Cardiac fibroblast (primary cell): ENCODE results near the gene LRRC45.
A peak's percentile ranks its signal among the peaks of the same experiment; 100 is the strongest.

Source experiments
- DNase-seq, 2 donors: peaks; one replicate each; pipeline versions ENCODE4 v3.0.0 to v3.0.0-alpha.2; 2010; ENCODE audit warnings: low read depth in 2 of 2
- H3K4me3 ChIP-seq, 2 donors: replicated peaks in 1 of 2; 1 replicate in 1 of 2; 2 replicates in 1 of 2; pipeline ENCODE4 v1.5.1; 2011; ENCODE audit warnings: low read depth in 2 of 2, low read length in 2 of 2, mild to moderate bottlenecking in 2 of 2, moderate library complexity in 1 of 2
- TF ChIP-seq, protein P1 (sequence below): IDR thresholded peaks from one replicate; pipeline ENCODE4 v1.5.1; 2011; ENCODE audit warnings: low read depth, mild to moderate bottlenecking, low read length, inconsistent platforms

The LRRC45 gene

DNA sequence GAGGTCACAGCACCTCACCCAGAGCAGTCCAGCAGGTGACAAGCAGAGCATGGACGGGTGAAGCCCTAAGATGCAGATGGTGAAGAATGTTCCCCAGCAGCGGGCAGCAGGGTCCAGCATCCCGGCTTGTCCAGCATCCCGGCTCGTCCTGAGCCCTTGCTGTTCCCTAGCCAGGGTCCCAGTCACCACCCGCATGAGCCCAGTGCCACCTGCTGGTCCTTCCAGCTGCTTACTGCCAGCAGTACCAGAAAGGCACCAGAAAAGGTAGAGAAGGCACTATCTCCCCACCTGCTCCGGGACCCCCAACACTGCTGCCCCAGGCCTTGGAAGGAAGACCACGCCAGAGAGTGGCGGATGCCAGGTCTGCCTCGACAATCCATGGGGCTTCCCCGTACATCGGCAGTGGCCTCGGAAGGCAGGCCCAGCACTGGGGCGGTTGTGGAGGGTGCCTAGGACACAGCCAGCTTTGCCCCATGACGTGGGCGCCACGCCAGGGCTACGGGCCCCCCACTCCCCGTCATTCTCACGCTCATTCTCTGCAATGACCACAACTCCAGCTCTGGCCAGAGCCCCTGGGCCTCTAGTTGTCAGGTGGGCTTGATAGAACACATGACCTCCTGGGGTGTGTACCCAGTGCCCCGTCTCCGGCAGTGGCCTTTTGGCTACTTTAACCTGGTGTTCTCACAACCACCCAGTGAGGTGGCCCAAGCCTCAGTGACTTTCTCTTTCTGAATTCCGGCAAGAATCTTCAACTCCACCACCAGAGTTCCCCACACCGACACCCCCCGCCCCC is 1.8 kb upstream of the LRRC45 start:
- peak; percentile 79 to 84 for DNase-seq
- peak overlapping the region; percentile 73 to 94 for H3K4me3 ChIP-seq
- TF ChIP-seq, protein P1, sequence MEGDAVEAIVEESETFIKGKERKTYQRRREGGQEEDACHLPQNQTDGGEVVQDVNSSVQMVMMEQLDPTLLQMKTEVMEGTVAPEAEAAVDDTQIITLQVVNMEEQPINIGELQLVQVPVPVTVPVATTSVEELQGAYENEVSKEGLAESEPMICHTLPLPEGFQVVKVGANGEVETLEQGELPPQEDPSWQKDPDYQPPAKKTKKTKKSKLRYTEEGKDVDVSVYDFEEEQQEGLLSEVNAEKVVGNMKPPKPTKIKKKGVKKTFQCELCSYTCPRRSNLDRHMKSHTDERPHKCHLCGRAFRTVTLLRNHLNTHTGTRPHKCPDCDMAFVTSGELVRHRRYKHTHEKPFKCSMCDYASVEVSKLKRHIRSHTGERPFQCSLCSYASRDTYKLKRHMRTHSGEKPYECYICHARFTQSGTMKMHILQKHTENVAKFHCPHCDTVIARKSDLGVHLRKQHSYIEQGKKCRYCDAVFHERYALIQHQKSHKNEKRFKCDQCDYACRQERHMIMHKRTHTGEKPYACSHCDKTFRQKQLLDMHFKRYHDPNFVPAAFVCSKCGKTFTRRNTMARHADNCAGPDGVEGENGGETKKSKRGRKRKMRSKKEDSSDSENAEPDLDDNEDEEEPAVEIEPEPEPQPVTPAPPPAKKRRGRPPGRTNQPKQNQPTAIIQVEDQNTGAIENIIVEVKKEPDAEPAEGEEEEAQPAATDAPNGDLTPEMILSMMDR, result peak; percentile 82

DNA sequence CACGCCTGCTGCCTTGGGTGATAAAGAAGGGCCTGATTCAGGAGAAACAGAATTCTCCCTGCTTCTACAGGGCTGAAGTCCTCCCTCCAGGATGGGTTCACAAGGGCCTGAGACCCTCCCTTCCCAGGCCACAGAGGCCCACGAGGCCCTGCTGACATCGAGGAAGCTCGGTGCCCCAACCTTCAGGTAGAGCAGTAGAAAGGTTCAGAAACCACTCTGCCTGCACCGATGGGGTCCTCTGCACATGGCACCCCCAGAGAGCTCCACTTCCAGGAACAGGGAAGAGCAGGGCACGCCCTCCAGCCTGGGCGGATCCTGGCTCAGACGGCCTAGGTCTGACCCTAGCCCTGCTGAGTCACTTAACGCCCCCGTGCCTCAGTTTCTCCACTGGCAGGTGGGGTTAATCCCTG is 1.2 kb upstream of the LRRC45 start:
- TF ChIP-seq, protein P1, result no peak
- peak overlapping the region; percentile 73 to 94 for H3K4me3 ChIP-seq
- no peak for DNase-seq

DNA sequence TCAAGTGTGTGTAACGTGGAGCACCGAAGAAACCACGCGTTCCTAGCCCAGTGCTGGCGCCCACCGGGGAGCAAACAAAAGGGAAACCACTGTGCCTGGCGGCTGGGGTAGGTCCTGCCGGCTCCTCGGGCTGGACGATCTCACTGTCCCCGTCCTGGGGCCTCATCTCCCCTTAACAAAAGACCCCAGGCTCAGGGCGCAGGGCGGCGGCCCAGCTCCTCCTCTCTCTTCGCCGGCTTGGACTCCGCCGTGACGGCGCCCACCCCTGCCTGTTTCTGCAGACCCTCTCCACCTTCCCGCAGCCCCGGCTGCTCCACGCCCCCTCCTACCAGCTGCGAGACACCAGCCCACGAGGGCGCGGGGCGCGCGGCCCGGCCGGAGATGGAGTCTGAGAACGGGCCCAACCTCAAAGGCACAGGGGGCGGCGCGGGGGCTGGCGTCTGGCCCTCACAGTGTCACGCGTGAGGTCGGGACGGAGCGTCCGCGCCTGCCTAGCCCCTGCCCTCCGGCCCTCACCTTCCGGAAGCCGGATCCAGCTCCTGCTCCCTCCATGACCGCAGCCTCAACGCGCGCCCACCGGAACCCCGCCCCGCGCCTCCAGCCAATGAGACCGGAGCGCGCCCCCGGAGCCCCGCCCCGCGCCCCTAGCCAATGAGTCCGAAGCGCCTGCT is 660 bp upstream of the LRRC45 start, which contains the start of gene CENPX:
CENPX (minus strand) TSS at position 569 of the 671 bp plus-strand sequence; CDS start at position 552, 17 bp downstream.
- H3K4me3 ChIP-seq, result peak within 1 kb of the TSS; percentile 73 to 94
- DNase-seq, result no peak
- TF ChIP-seq, protein P1, result no peak

DNA sequence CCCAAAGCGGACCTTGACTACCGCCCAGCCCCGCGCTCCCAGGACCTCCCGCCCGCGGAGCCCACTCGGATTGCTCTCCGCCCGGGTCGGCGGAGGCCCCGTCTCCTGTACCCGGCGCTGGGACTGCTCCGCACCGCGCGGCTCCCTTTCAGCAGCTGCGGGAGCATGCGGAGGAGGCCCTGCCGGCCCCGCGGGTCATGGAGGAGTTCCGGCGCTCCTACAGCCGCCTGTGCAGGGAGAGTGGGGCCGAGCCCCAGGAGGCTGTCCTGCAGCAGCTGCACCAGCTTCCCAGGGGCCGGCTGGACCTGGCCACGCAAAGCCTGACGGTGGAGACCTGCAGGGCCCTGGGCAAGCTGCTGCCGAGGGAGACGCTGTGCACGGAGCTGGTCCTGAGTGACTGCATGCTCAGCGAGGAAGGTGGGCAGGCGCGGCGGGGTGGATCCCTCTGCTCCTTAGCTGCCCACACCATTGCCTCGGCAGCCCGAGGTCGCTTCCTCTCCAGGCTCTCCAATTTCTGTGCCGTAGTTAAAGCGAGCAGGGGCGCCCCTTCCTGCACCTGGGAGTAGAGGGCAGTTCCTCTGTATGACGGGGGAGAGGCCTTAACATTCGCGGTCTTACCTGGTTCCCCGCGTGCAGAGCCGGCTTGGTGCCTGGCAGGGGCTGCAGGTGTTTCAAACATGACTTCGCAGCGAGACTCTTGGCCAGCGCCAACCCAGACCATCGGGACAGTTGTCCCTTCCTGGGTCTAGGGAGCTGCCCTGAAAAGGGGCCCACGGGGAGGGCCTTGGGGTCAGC is 539 bp downstream of the LRRC45 start:
- TF ChIP-seq, protein P1, result no peak
- DNase-seq, result peak in 1 of 2 donors; percentile 24
- peak overlapping the region; percentile 55 to 71 for H3K4me3 ChIP-seq

DNA sequence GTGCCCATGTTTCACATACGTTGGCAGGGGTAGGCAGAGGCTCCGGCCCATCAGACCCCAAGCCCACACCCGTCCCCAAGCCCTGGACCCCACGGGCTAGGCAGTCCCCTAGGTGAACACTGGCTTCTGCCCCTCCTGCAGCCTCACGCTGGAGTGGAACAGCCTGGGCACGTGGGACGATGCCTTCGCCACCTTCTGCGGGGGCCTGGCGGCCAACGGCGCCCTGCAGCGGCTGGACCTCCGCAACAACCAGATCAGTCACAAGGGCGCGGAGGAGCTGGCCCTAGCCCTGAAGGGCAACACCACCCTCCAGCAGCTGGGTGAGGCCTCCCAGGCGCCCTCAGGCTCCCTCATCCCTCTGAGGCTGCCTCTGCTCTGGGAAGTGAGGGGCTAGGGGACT is 1.8 kb downstream of the LRRC45 start:
- TF ChIP-seq, protein P1, result no peak
- no peak overlapping the region for H3K4me3 ChIP-seq
- no peak for DNase-seq

DNA sequence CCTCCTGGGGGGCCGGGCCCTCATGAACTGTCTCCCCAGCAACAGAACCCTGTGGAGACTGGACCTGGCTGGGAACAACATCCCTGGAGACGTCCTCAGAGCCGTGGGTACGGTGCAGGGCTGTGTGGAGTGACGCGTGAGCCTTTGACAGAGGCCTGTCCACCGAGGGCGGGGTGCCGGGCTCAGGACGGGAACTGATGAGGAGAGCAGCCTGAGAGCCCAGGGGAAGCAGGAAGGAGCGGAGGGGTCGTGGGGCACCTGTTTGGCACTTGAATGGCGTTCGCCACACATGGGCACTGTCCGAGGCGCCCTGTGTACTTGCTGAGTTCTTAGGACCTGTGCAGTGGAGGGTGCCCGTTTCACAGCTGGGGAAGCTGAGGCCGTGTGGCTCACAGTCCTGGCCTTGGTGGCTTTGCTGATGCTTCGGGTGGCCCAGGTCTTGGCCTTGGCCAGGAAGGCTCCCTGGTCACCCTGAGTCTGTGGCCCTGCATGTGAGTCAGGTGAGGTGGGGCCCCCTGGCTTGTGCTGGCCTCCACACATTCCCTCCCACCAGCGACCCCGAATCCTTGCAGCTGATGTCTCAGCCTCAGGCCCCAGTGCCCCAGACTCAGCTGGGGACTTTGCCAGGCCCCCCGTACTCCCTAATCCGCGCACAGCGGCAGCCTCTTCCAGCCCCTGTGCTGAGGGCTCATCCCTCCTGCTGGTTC is 2.4 kb downstream of the LRRC45 start:
- TF ChIP-seq, protein P1, result no peak
- DNase-seq, result no peak
- H3K4me3 ChIP-seq, result no peak overlapping the region
